Measurements from ENCODE around the gene LAPTM5.

Gene LAPTM5

GRCh38 chr1:30684881-30685795 lies 72.4 kb downstream of the LAPTM5 start:
- peak overlapping the region; percentile 29 for H3K4me3 ChIP-seq (ENCODE audit: low read depth, low read length)

GRCh38 chr1:30684259-30684658 lies 73.3 kb downstream of the LAPTM5 start:
- no peak overlapping the region for H3K4me3 ChIP-seq (ENCODE audit: low read depth, low read length)

GRCh38 chr1:30683699-30684098 lies 73.9 kb downstream of the LAPTM5 start:
- H3K4me3 ChIP-seq (ENCODE audit: low read depth, low read length): no peak overlapping the region

All from iPS-11a (cell line).